GM21737 (cell line): ENCODE measurements around the gene NLRP3.
"Not testable (repeated sequence)": the region's sequence is repeated elsewhere in the genome, so short reads cannot be mapped to it uniquely, and the experiment has no call there.

Experiments used
- ATAC-seq: cut with Tn5 transposase; IDR thresholded peaks from one replicate; pipeline ENCODE4 v1.9.1; 2021; ENCODE audit warnings: mild to moderate bottlenecking, moderate library complexity; ENCODE audit not compliant: unreplicated experiment

Gene NLRP3

GRCh38 chr1:247415423-247416361 is at the start of gene NLRP3:
Gene NLRP3, plus strand, starts transcription at chr1:247416173. Its CDS starts 2,628 bp downstream, at chr1:247418801.
- no peak for ATAC-seq

GRCh38 chr1:247366345-247366744 is 49.6 kb upstream of the NLRP3 start:
- not testable (repeated sequence) for ATAC-seq

GRCh38 chr1:247366926-247367645 is 48.9 kb upstream of the NLRP3 start:
- no peak for ATAC-seq

- ATAC-seq, result no peak
These were observed 48.1 kb upstream of the NLRP3 start for GRCh38 chr1:247367786-247368422.

- no peak for ATAC-seq
These were observed 47.4 kb upstream of the NLRP3 start for GRCh38 chr1:247368490-247369145.

GRCh38 chr1:247370786-247371732 is 44.9 kb upstream of the NLRP3 start:
- ATAC-seq, result no peak

- ATAC-seq, result no peak
These were observed 44.1 kb upstream of the NLRP3 start for GRCh38 chr1:247371801-247372259.

GRCh38 chr1:247373721-247374141 is 42.2 kb upstream of the NLRP3 start:
- ATAC-seq, result peak; percentile 49

GRCh38 chr1:247374651-247375334 is 41.2 kb upstream of the NLRP3 start:
- not testable (repeated sequence) for ATAC-seq

GRCh38 chr1:247375747-247376146 is 40.2 kb upstream of the NLRP3 start:
- no peak for ATAC-seq

- no peak for ATAC-seq
These were observed 39.3 kb upstream of the NLRP3 start for GRCh38 chr1:247376659-247377058.

- ATAC-seq, result not testable (repeated sequence)
These were observed 38.3 kb upstream of the NLRP3 start for GRCh38 chr1:247377656-247378055.

- no peak for ATAC-seq
These were observed 37.5 kb upstream of the NLRP3 start for GRCh38 chr1:247378334-247379073.

GRCh38 chr1:247385283-247385682 is 30.7 kb upstream of the NLRP3 start:
- no peak for ATAC-seq

GRCh38 chr1:247386217-247386616 is 29.8 kb upstream of the NLRP3 start:
- ATAC-seq, result no peak

- no peak for ATAC-seq
These were observed 29.3 kb upstream of the NLRP3 start for GRCh38 chr1:247386687-247387086.

GRCh38 chr1:247387096-247387495 is 28.9 kb upstream of the NLRP3 start:
- no peak for ATAC-seq

GRCh38 chr1:247387565-247387964 is 28.4 kb upstream of the NLRP3 start:
- no peak for ATAC-seq
